GM23338 (cell line): ENCODE measurements around the gene PET117. TPM values are rescaled to one million over a fixed set of nuclear protein-coding genes. Genes with fewer than 3 reads are reported as not detected.

Experiments used
- ATAC-seq: fragments of 200-7000 bp; cut with Tn5 transposase; 3 replicates; pipeline ENCODE4 v1.9.1; 2020
- DNase-seq: peaks from one replicate; pipeline ENCODE4 v3.0.0-alpha.2; 2015; ENCODE audit warnings: low spot score
- H2AFZ ChIP-seq: fragments of 200-600 bp; sonication (generic); 2 replicates; pipeline ENCODE4 v1.8.0; 2016; ENCODE audit warnings: antibody characterized with exemption, mild to moderate bottlenecking, moderate library complexity
- H3F3A ChIP-seq: fragments of 200-600 bp; sonication (generic); replicated peaks from 2 replicates; pipeline ENCODE4 v1.8.0; 2017; ENCODE audit warnings: antibody characterized with exemption, mixed run types, low read depth
- H3K27ac ChIP-seq: fragments of 200-600 bp; sonication (generic); 2 replicates; pipeline ENCODE4 v1.6.1; 2016; ENCODE audit warnings: low read depth
- H3K27me3 ChIP-seq: fragments of 200-600 bp; sonication (generic); 2 replicates; pipeline ENCODE4 v1.8.0; 2016; ENCODE audit warnings: mild to moderate bottlenecking, mixed run types, moderate library complexity; ENCODE audit not compliant: insufficient read depth
- H3K36me3 ChIP-seq: fragments of 200-600 bp; sonication (generic); 2 replicates; pipeline ENCODE4 v1.8.0; 2016; ENCODE audit warnings: mild to moderate bottlenecking; ENCODE audit not compliant: insufficient read depth
- H3K4me1 ChIP-seq: fragments of 200-600 bp; sonication (generic); 2 replicates; pipeline ENCODE4 v1.8.0; 2016; ENCODE audit warnings: mild to moderate bottlenecking, moderate library complexity; ENCODE audit not compliant: insufficient read depth
- H3K4me2 ChIP-seq: fragments of 200-600 bp; sonication (generic); 2 replicates; pipeline ENCODE4 v1.7.1; 2017; ENCODE audit warnings: mixed run types
- H3K4me3 ChIP-seq: fragments of 200-600 bp; sonication (generic); 2 replicates; pipeline ENCODE4 v1.6.1; 2016; ENCODE audit warnings: mixed run types
- H3K79me2 ChIP-seq: fragments of 200-600 bp; sonication (generic); replicated peaks from 2 replicates; pipeline ENCODE4 v1.8.0; 2017; ENCODE audit warnings: mild to moderate bottlenecking; ENCODE audit not compliant: insufficient read depth
- H3K9me2 ChIP-seq: fragments of 200-600 bp; sonication (generic); 2 replicates; pipeline ENCODE4 v1.8.0; 2017; ENCODE audit not compliant: insufficient read depth
- H4K20me1 ChIP-seq: fragments of 200-600 bp; sonication (generic); replicated peaks from 2 replicates; pipeline ENCODE4 v1.8.0; 2017; ENCODE audit warnings: mild to moderate bottlenecking; ENCODE audit not compliant: insufficient read depth
- H3K27ac Mint-ChIP-seq: 2 replicates; pipeline ENCODE4 v1.8.0; 2020; ENCODE audit warnings: inconsistent platforms, mild to moderate bottlenecking, moderate library complexity, mixed read lengths
- H3K27me3 Mint-ChIP-seq: 3 replicates; pipeline ENCODE4 v1.8.0; 2022; ENCODE audit warnings: low read depth, mild to moderate bottlenecking, moderate library complexity, mixed read lengths, inconsistent platforms; ENCODE audit not compliant: insufficient read depth, poor library complexity
- H3K36me3 Mint-ChIP-seq: 3 replicates; pipeline ENCODE4 v1.8.0; 2021; ENCODE audit warnings: low read depth, mild to moderate bottlenecking, inconsistent platforms, moderate library complexity, mixed read lengths
- H3K4me1 Mint-ChIP-seq: 3 replicates; pipeline ENCODE4 v1.8.0; 2020; ENCODE audit warnings: mild to moderate bottlenecking, inconsistent platforms, mixed read lengths
- H3K4me3 Mint-ChIP-seq: 3 replicates; pipeline ENCODE4 v1.8.0; 2021; ENCODE audit warnings: moderate library complexity, mild to moderate bottlenecking, inconsistent platforms, mixed read lengths
- H3K9me3 Mint-ChIP-seq: 3 replicates; pipeline ENCODE4 v1.8.0; 2020; ENCODE audit warnings: moderate library complexity, mild to moderate bottlenecking, inconsistent platforms, mixed read lengths
- CREB1 ChIP-seq: fragments of 250-450 bp; sonication (Bioruptor Pico); IDR thresholded peaks from 2 replicates; pipeline ENCODE4 v1.5.0; 2020; ENCODE audit warnings: low read depth, mild to moderate bottlenecking, moderate library complexity
- EZH2 ChIP-seq: fragments of 200-600 bp; sonication (generic); IDR thresholded peaks from one replicate; pipeline ENCODE4 v1.8.0; 2017; ENCODE audit warnings: antibody characterized with exemption, mild to moderate bottlenecking, low read depth; ENCODE audit not compliant: unreplicated experiment
- EZH2phosphoT487 ChIP-seq: fragments of 200-600 bp; sonication (generic); IDR thresholded peaks from one replicate; pipeline ENCODE4 v1.8.1; 2018; ENCODE audit warnings: antibody characterized with exemption; ENCODE audit not compliant: unreplicated experiment
- JUNB ChIP-seq: IDR thresholded peaks from one replicate; pipeline ENCODE4 v1.6.1; 2016; ENCODE audit warnings: antibody characterized with exemption; ENCODE audit not compliant: unreplicated experiment
- NANOG ChIP-seq: IDR thresholded peaks from 2 replicates; pipeline ENCODE4 v1.6.1; 2016; ENCODE audit warnings: antibody characterized with exemption, borderline replicate concordance
- REST ChIP-seq: IDR thresholded peaks from one replicate; pipeline ENCODE4 v1.6.1; 2018; ENCODE audit warnings: antibody characterized with exemption; ENCODE audit not compliant: unreplicated experiment
- STAT1 ChIP-seq: IDR thresholded peaks from one replicate; pipeline ENCODE4 v1.6.1; 2016; ENCODE audit warnings: antibody characterized with exemption; ENCODE audit not compliant: unreplicated experiment
- polyA plus RNA-seq: library from polyadenylated mRNA; unstranded; fragments of >200 nt; fragmentation: Nextera tagmentation; extraction: Ambion mirVana; gene quantifications from 2 replicates; pipeline ENCODE4 v1.2.1, GENCODE V29; 2016
- total RNA-seq: library from RNA; depleted of rRNA; stranded (reverse); fragments of >200 nt; shearing (Covaris generic); gene quantifications from 2 replicates; pipeline ENCODE4 v1.2.3, GENCODE V29; 2014
- TF ChIP-seq, protein P1 (sequence below): fragments of 250-450 bp; sonication (Bioruptor Pico); IDR thresholded peaks from 2 replicates; pipeline ENCODE4 v1.5.0; 2020; ENCODE audit warnings: mild to moderate bottlenecking, moderate library complexity
- TF ChIP-seq, protein P2 (sequence below): IDR thresholded peaks from 2 replicates; pipeline ENCODE4 v1.6.1; 2016; ENCODE audit warnings: antibody characterized with exemption

PET117 gene
- total and polyA plus RNA-seq, 2 experiments from 2014 or later: 21.7 to 41.9 TPM

DNA sequence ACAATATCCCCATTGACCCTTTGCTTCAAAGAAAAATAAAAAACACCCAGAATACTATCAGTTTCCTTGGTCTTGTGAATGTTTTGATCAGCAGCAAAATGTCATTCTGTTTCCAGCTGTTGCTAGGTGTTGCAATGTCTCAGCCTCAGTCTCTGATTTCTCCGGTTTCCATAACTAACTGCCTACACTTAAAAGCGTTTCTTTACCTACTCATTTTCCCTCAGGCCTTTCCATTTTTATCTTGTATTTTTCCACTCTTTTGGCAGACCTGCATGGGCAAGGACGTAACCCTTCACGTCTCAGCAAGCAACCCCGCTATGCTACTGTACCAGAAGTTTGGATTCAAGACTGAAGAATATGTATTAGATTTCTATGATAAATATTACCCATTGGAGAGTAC, 49.4 kb downstream of the PET117 start (continued):
- TF ChIP-seq, protein P1, sequence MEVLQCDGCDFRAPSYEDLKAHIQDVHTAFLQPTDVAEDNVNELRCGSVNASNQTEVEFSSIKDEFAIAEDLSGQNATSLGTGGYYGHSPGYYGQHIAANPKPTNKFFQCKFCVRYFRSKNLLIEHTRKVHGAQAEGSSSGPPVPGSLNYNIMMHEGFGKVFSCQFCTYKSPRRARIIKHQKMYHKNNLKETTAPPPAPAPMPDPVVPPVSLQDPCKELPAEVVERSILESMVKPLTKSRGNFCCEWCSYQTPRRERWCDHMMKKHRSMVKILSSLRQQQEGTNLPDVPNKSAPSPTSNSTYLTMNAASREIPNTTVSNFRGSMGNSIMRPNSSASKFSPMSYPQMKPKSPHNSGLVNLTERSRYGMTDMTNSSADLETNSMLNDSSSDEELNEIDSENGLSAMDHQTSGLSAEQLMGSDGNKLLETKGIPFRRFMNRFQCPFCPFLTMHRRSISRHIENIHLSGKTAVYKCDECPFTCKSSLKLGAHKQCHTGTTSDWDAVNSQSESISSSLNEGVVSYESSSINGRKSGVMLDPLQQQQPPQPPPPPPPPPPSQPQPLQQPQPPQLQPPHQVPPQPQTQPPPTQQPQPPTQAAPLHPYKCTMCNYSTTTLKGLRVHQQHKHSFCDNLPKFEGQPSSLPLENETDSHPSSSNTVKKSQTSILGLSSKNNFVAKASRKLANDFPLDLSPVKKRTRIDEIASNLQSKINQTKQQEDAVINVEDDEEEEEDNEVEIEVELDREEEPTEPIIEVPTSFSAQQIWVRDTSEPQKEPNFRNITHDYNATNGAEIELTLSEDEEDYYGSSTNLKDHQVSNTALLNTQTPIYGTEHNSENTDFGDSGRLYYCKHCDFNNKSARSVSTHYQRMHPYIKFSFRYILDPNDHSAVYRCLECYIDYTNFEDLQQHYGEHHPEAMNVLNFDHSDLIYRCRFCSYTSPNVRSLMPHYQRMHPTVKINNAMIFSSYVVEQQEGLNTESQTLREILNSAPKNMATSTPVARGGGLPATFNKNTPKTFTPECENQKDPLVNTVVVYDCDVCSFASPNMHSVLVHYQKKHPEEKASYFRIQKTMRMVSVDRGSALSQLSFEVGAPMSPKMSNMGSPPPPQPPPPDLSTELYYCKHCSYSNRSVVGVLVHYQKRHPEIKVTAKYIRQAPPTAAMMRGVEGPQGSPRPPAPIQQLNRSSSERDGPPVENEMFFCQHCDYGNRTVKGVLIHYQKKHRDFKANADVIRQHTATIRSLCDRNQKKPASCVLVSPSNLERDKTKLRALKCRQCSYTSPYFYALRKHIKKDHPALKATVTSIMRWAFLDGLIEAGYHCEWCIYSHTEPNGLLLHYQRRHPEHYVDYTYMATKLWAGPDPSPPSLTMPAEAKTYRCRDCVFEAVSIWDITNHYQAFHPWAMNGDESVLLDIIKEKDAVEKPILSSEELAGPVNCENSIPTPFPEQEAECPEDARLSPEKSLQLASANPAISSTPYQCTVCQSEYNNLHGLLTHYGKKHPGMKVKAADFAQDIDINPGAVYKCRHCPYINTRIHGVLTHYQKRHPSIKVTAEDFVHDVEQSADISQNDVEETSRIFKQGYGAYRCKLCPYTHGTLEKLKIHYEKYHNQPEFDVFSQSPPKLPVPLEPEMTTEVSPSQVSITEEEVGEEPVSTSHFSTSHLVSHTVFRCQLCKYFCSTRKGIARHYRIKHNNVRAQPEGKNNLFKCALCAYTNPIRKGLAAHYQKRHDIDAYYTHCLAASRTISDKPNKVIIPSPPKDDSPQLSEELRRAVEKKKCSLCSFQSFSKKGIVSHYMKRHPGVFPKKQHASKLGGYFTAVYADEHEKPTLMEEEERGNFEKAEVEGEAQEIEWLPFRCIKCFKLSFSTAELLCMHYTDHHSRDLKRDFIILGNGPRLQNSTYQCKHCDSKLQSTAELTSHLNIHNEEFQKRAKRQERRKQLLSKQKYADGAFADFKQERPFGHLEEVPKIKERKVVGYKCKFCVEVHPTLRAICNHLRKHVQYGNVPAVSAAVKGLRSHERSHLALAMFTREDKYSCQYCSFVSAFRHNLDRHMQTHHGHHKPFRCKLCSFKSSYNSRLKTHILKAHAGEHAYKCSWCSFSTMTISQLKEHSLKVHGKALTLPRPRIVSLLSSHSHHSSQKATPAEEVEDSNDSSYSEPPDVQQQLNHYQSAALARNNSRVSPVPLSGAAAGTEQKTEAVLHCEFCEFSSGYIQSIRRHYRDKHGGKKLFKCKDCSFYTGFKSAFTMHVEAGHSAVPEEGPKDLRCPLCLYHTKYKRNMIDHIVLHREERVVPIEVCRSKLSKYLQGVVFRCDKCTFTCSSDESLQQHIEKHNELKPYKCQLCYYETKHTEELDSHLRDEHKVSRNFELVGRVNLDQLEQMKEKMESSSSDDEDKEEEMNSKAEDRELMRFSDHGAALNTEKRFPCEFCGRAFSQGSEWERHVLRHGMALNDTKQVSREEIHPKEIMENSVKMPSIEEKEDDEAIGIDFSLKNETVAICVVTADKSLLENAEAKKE (CRISPR knock-in tag): no peak
- no peak for TF ChIP-seq NANOG

DNA sequence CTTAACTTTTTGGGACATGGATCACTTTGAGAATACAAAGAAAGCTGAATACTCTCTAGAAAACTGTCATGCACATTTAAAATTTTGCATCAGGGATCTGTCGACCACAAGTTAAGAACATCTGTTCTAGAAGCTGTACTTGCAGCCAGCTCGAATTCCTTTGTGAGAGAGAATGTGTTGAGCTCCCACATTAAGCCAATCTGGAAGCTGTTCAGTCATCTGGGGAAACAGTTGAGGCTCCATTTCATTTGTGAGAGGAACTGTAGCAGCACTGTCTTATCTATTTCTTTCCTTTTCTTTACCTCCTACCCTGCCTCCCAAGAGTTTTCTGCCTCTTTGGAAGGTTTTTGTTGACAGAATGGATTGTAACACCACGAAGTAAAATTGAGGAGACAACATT, 50.8 kb downstream of the PET117 start:
- Mint-ChIP-seq H3K27ac (no peak overlapping the region), H3K9me3 (peaks cover under 1% of the 10 kb centered on the region; the same call in 2 of the 3 replicates), H3K27me3 (no peaks in the 10 kb centered on the region), H3K4me1 (no peaks in the 10 kb centered on the region), H3K4me3 (no peak overlapping the region), H3K36me3 (peaks cover 32% of the 10 kb centered on the region)
- Histone ChIP-seq H4K20me1 (no peaks in the 10 kb centered on the region; the same call in 1 of the 2 replicates), H3K4me2 (no peak overlapping the region), H2AFZ (no peak overlapping the region), H3K4me3 (no peak overlapping the region), H3F3A (no peaks in the 10 kb centered on the region), H3K79me2 (no peaks in the 10 kb centered on the region), H3K36me3 (peaks cover 36% of the 10 kb centered on the region), H3K9me2 (no peaks in the 10 kb centered on the region), H3K27me3 (no peaks in the 10 kb centered on the region), H3K4me1 (no peaks in the 10 kb centered on the region), H3K27ac (no peak overlapping the region)
- DNase-seq: no peak
- no peak for ATAC-seq
- TF ChIP-seq NANOG (no peak), REST (no peak), EZH2phosphoT487 (no peak), CREB1 (CRISPR knock-in tag) (no peak), STAT1 (no peak), EZH2 (no peak), JUNB (no peak)
- TF ChIP-seq, protein P2, sequence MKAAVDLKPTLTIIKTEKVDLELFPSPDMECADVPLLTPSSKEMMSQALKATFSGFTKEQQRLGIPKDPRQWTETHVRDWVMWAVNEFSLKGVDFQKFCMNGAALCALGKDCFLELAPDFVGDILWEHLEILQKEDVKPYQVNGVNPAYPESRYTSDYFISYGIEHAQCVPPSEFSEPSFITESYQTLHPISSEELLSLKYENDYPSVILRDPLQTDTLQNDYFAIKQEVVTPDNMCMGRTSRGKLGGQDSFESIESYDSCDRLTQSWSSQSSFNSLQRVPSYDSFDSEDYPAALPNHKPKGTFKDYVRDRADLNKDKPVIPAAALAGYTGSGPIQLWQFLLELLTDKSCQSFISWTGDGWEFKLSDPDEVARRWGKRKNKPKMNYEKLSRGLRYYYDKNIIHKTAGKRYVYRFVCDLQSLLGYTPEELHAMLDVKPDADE: no peak
